Right lobe of liver (tissue), 4 donors: ENCODE measurements around the gene IRF1.

Experiments
- POLR2A ChIP-seq: fragments of 450-650 bp; IDR thresholded peaks from one replicate; pipeline ENCODE4 v1.6.1; 2017; ENCODE audit warnings: antibody characterized with exemption, mild to moderate bottlenecking
- TF ChIP-seq, protein P1 (sequence below), 4 donors: fragments of 200-600 bp in 3 of 4; fragments of 450-650 bp in 1 of 4; IDR thresholded peaks; one replicate each; pipeline versions ENCODE4 v1.5.1 to v1.8.0; 2016 to 2022; ENCODE audit warnings: antibody characterized with exemption in 4 of 4, mild to moderate bottlenecking in 2 of 4
- donor health status: DM: no; HTN: no; CAD: no.
- donor health status: DM: no; HTN: no; CAD: no.
- donor health status: DM: no; HTN: yes; CAD: no.

DNA sequence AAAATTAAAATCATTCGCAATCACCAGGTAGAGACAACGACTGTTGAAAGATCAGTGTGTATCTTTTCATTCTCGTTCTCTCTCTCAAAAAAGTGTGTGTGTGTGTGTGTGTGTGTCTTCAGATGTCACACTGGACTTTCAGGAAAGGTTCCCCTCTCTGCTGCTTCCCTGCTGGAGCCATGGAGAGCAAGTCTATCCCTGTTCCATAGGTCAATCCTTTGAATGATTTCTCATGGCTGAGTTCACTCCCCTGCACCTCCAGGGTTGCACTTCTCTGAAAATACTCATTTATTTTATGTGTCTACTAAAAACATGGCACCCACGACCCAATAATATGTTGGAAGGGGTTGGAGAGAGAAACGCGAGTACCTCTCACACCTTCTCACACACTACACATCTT lies 28.2 kb downstream of the IRF1 start:
- TF ChIP-seq, protein P1, sequence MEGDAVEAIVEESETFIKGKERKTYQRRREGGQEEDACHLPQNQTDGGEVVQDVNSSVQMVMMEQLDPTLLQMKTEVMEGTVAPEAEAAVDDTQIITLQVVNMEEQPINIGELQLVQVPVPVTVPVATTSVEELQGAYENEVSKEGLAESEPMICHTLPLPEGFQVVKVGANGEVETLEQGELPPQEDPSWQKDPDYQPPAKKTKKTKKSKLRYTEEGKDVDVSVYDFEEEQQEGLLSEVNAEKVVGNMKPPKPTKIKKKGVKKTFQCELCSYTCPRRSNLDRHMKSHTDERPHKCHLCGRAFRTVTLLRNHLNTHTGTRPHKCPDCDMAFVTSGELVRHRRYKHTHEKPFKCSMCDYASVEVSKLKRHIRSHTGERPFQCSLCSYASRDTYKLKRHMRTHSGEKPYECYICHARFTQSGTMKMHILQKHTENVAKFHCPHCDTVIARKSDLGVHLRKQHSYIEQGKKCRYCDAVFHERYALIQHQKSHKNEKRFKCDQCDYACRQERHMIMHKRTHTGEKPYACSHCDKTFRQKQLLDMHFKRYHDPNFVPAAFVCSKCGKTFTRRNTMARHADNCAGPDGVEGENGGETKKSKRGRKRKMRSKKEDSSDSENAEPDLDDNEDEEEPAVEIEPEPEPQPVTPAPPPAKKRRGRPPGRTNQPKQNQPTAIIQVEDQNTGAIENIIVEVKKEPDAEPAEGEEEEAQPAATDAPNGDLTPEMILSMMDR (IDR thresholded peaks at IDR 0.05): no peak
- TF ChIP-seq POLR2A: no peak
